Body of pancreas (tissue), 4 donors: ENCODE results near the gene LMBR1L.

Experiments used
- CTCF ChIP-seq, 7 experiments: fragments of 450-650 bp in 4 of 7; fragments of 200-600 bp in 3 of 7; sonication (generic) in 3 of 7; IDR thresholded peaks; one replicate each; pipeline ENCODE4 v1.5.1; 2016 to 2019; ENCODE audit warnings: antibody characterized with exemption in 7 of 7
- POLR2A ChIP-seq, 3 donors: fragments of 450-650 bp; IDR thresholded peaks; one replicate each; pipeline ENCODE4 v1.6.1; 2016; ENCODE audit warnings: antibody characterized with exemption in 3 of 3, mild to moderate bottlenecking in 2 of 3

DNA sequence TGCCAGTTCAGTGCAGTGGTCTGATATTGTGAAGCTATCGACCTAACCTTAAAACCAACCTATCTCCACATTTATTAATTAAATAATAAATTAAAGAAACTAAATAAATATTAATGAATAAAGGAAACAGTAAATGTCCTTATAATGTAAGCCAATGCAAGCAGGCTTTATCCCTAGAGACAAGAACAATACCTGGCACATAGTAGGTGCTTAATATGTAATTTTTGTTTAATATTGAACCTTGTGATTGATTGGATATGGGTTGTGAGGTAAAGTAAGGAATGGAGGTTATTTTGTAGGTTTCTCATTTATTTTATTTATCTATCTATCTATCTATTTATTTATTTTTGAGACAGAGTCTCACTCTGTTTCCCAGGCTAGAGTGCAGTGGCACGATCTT lies 28.4 kb upstream of the LMBR1L start:
- TF ChIP-seq CTCF (IDR thresholded peaks at IDR 0.05) (no peak), POLR2A (IDR thresholded peaks at IDR 0.05) (no peak)
